HepG2 (cell line): ENCODE results near the gene CACNG7. TPM values are rescaled to one million over a fixed set of nuclear protein-coding genes. Genes with fewer than 3 reads are reported as not detected.
A peak's percentile ranks its signal among the peaks of the same experiment; 100 is the strongest.

Experiments used
- AGO2 ChIP-seq: fragments of 200-400 bp; formaldehyde crosslinking; optimal IDR thresholded peaks from 2 replicates; pipeline ENCODE3; 2017; ENCODE audit warnings: mild to moderate bottlenecking, low read depth, low read length, moderate library complexity
- ATAD3A ChIP-seq: sonication (generic); formaldehyde crosslinking; IDR thresholded peaks from 2 replicates; pipeline ENCODE4 v1.4.0; 2020; ENCODE audit warnings: missing genetic modification reagents
- ATM ChIP-seq: fragments of 450-650 bp; IDR thresholded peaks from 2 replicates; pipeline ENCODE4 v1.7.1; 2017; ENCODE audit warnings: mild to moderate bottlenecking, borderline replicate concordance
- ETV6 ChIP-seq: sonication (generic); formaldehyde crosslinking; conservative IDR thresholded peaks from 2 replicates; pipeline ENCODE4 v1.4.0; 2020; ENCODE audit warnings: missing genetic modification reagents
- FOXO1 ChIP-seq: sonication (generic); formaldehyde crosslinking; IDR thresholded peaks from 2 replicates; pipeline ENCODE4 v1.4.0; 2020; ENCODE audit warnings: missing genetic modification reagents
- GZF1 ChIP-seq: sonication (generic); formaldehyde crosslinking; IDR thresholded peaks from 2 replicates; pipeline ENCODE4 v1.5.1; 2020; ENCODE audit warnings: mild to moderate bottlenecking, missing genetic modification reagents
- MBNL3 ChIP-seq: fragments of 250-450 bp; sonication (Bioruptor Pico); conservative IDR thresholded peaks from 2 replicates; pipeline ENCODE4 v1.8.0; 2022; ENCODE audit warnings: mild to moderate bottlenecking, inconsistent platforms
- MLLT10 ChIP-seq: sonication (generic); formaldehyde crosslinking; IDR thresholded peaks from 2 replicates; pipeline ENCODE4 v1.4.0; 2020; ENCODE audit warnings: missing genetic modification reagents
- PRDM4 ChIP-seq: sonication (generic); formaldehyde crosslinking; IDR thresholded peaks from 2 replicates; pipeline ENCODE4 v1.9.0; 2021; ENCODE audit warnings: missing genetic modification reagents, borderline replicate concordance
- TGIF2 ChIP-seq: IDR thresholded peaks from 2 replicates; pipeline ENCODE4 v1.6.1; 2016; ENCODE audit warnings: control low read depth, missing compliant biosample characterization
- THRA ChIP-seq: sonication (generic); formaldehyde crosslinking; IDR thresholded peaks from 2 replicates; pipeline ENCODE4 v1.4.0; 2020; ENCODE audit warnings: missing genetic modification reagents, borderline replicate concordance
- ZNF101 ChIP-seq: sonication (generic); formaldehyde crosslinking; IDR thresholded peaks from 2 replicates; pipeline ENCODE4 v1.4.0; 2020; ENCODE audit warnings: mild to moderate bottlenecking, low read depth, missing genetic modification reagents, borderline replicate concordance
- ZNF253 ChIP-seq: sonication (generic); formaldehyde crosslinking; IDR thresholded peaks from 2 replicates; pipeline ENCODE4 v1.8.0; 2022; ENCODE audit warnings: mild to moderate bottlenecking, missing genetic modification reagents, borderline replicate concordance
- ZNF296 ChIP-seq: sonication (generic); formaldehyde crosslinking; conservative IDR thresholded peaks from 2 replicates; pipeline ENCODE4 v1.5.0; 2020; ENCODE audit warnings: mild to moderate bottlenecking, missing genetic modification reagents
- ZNF33A ChIP-seq: sonication (generic); formaldehyde crosslinking; IDR thresholded peaks from 2 replicates; pipeline ENCODE4 v1.5.1; 2020; ENCODE audit warnings: missing genetic modification reagents, mild to moderate bottlenecking, moderate library complexity, borderline replicate concordance
- ZNF543 ChIP-seq: sonication (generic); formaldehyde crosslinking; IDR thresholded peaks from 2 replicates; pipeline ENCODE4 v1.4.0; 2020; ENCODE audit warnings: mild to moderate bottlenecking, missing genetic modification reagents
- polyA plus RNA-seq, 8 experiments: library from polyadenylated mRNA; depleted of rRNA in 3 of 8; stranded (reverse) in 7 of 8; unstranded in 1 of 8; fragments of >200 nt; fragmentation: Illumina TruSeq in 4 of 8; extraction: Trizol in 4 of 8; gene quantifications; 2 replicates each; pipeline versions ENCODE4 v1.2.1 to v1.2.3, GENCODE V29; 2011 to 2016; ENCODE audit warnings: low read depth in 4 of 8, missing spikeins in 1 of 8, mixed read lengths in 1 of 8; ENCODE audit not compliant: insufficient read depth in 1 of 8
- total RNA-seq, 5 experiments: library from RNA; depleted of rRNA; stranded (reverse); fragments of >200 nt; fragmentation: Illumina TruSeq; extraction: Trizol; gene quantifications; 2 replicates each; pipeline ENCODE4 v1.2.3, GENCODE V29; 2016; ENCODE audit warnings: low read depth in 1 of 5
- TF ChIP-seq, protein P1 (sequence below): sonication (generic); formaldehyde crosslinking; IDR thresholded peaks from 2 replicates; pipeline ENCODE4 v1.8.1; 2023; ENCODE audit warnings: mild to moderate bottlenecking, inconsistent platforms, moderate library complexity, missing genetic modification reagents, borderline replicate concordance
- TF ChIP-seq, protein P2 (sequence below): sonication (generic); formaldehyde crosslinking; conservative IDR thresholded peaks from 2 replicates; pipeline ENCODE4 v1.4.0; 2020; ENCODE audit warnings: missing genetic modification reagents
- TF ChIP-seq, protein P3 (sequence below): sonication (generic); formaldehyde crosslinking; IDR thresholded peaks from 2 replicates; pipeline ENCODE4 v1.5.0; 2020; ENCODE audit warnings: missing genetic modification reagents
- TF ChIP-seq, protein P4 (sequence below): sonication (generic); formaldehyde crosslinking; IDR thresholded peaks from 2 replicates; pipeline ENCODE4 v1.8.1; 2023; ENCODE audit warnings: mild to moderate bottlenecking, missing genetic modification reagents

The CACNG7 gene
- total and polyA plus RNA-seq, 2 of the 13 experiments (the other 11 are each of a cell fraction or from before 2014, with no cell fraction given), result not detected

GRCh38 chr19:53867225-53868090 is 41.6 kb upstream of the CACNG7 start, which contains the start of gene MYADM (continued):
- no peak for TF ChIP-seq ZNF101 (CRISPR knock-in tag)
- TF ChIP-seq, protein P1, sequence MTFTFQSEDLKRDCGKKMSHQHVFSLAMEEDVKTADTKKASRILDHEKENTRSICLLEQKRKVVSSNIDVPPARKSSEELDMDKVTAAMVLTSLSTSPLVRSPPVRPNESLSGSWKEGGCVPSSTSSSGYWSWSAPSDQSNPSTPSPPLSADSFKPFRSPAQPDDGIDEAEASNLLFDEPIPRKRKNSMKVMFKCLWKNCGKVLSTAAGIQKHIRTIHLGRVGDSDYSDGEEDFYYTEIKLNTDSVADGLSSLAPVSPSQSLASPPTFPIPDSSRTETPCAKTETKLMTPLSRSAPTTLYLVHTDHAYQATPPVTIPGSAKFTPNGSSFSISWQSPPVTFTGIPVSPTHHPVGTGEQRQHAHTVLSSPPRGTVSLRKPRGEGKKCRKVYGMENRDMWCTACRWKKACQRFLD (CRISPR knock-in tag), result 0 out of 2 replicates have a peak, but pooled peaks have one; percentile 21
- no peak for TF ChIP-seq GZF1 (CRISPR knock-in tag)
- TF ChIP-seq, protein P2, sequence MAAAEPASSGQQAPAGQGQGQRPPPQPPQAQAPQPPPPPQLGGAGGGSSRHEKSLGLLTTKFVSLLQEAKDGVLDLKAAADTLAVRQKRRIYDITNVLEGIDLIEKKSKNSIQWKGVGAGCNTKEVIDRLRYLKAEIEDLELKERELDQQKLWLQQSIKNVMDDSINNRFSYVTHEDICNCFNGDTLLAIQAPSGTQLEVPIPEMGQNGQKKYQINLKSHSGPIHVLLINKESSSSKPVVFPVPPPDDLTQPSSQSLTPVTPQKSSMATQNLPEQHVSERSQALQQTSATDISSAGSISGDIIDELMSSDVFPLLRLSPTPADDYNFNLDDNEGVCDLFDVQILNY (CRISPR knock-in tag), result no peak
- TF ChIP-seq, protein P3, sequence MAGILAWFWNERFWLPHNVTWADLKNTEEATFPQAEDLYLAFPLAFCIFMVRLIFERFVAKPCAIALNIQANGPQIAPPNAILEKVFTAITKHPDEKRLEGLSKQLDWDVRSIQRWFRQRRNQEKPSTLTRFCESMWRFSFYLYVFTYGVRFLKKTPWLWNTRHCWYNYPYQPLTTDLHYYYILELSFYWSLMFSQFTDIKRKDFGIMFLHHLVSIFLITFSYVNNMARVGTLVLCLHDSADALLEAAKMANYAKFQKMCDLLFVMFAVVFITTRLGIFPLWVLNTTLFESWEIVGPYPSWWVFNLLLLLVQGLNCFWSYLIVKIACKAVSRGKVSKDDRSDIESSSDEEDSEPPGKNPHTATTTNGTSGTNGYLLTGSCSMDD (CRISPR knock-in tag), result no peak
- no peak; the same call in 1 of the 2 replicates for TF ChIP-seq ZNF543 (CRISPR knock-in tag)
- TF ChIP-seq ETV6 (CRISPR knock-in tag), result no peak
- TF ChIP-seq FOXO1 (CRISPR knock-in tag), result peak; percentile 36; the same call in 1 of the 2 replicates
- no peak for TF ChIP-seq ZNF33A (CRISPR knock-in tag)
- TF ChIP-seq ZNF296 (CRISPR knock-in tag), result no peak
- no peak for TF ChIP-seq ATM
- peak; percentile 35; the same call in 1 of the 2 replicates for TF ChIP-seq THRA (CRISPR knock-in tag)
- no peak for TF ChIP-seq TGIF2 (CRISPR knock-in tag)
- TF ChIP-seq AGO2, result no peak
- TF ChIP-seq MBNL3, result no peak
- no peak for TF ChIP-seq ZNF253 (CRISPR knock-in tag)
- TF ChIP-seq MLLT10 (CRISPR knock-in tag), result no peak
- TF ChIP-seq PRDM4 (CRISPR knock-in tag), result no peak
- no peak for TF ChIP-seq ATAD3A (CRISPR knock-in tag)
- TF ChIP-seq, protein P4, sequence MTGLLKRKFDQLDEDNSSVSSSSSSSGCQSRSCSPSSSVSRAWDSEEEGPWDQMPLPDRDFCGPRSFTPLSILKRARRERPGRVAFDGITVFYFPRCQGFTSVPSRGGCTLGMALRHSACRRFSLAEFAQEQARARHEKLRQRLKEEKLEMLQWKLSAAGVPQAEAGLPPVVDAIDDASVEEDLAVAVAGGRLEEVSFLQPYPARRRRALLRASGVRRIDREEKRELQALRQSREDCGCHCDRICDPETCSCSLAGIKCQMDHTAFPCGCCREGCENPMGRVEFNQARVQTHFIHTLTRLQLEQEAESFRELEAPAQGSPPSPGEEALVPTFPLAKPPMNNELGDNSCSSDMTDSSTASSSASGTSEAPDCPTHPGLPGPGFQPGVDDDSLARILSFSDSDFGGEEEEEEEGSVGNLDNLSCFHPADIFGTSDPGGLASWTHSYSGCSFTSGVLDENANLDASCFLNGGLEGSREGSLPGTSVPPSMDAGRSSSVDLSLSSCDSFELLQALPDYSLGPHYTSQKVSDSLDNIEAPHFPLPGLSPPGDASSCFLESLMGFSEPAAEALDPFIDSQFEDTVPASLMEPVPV (CRISPR knock-in tag), result no peak
